K562 (cell line): Measurements from ENCODE around the gene TAF1D. TPM values are rescaled to one million over a fixed set of nuclear protein-coding genes. Genes with fewer than 3 reads are reported as not detected.

Experiments used
- CBX3 ChIP-seq, 2 experiments: IDR thresholded peaks; 1 replicate in 1 of 2; 2 replicates in 1 of 2; pipeline ENCODE4 v1.6.1; 2012; ENCODE audit warnings: inconsistent platforms in 2 of 2, low read length in 2 of 2, borderline replicate concordance in 1 of 2, control low read depth in 1 of 2
- CREBBP ChIP-seq: IDR thresholded peaks from one replicate; pipeline ENCODE4 v1.6.1; 2012; ENCODE audit warnings: low read depth, mild to moderate bottlenecking, control low read depth, inconsistent platforms, low read length
- TRIM24 ChIP-seq, 2 experiments: fragments of 450-650 bp; IDR thresholded peaks; 2 replicates each; pipeline ENCODE4 v1.6.1; 2016
- ZKSCAN8 ChIP-seq: fragments of 200-800 bp; sonication (Bioruptor generic); IDR thresholded peaks from 2 replicates; pipeline ENCODE4 v1.6.1; 2016; ENCODE audit warnings: missing genetic modification characterization, missing compliant biosample characterization
- ZNF639 ChIP-seq, 2 experiments: fragments of 200-800 bp in 1 of 2; sonication (Bioruptor generic) in 1 of 2; sonication (generic) in 1 of 2; formaldehyde crosslinking in 1 of 2; IDR thresholded peaks in 1 of 2; conservative IDR thresholded peaks in 1 of 2; 2 replicates each; pipeline versions ENCODE4 v1.5.0 to v1.6.1; 2016 to 2020; ENCODE audit warnings: missing compliant biosample characterization in 1 of 2, missing genetic modification characterization in 1 of 2, missing genetic modification reagents in 1 of 2
- polyA plus RNA-seq, 8 experiments: library from polyadenylated mRNA; depleted of rRNA in 4 of 8; stranded (reverse) in 5 of 8; unstranded in 3 of 8; fragments of >200 nt; fragmentation: Nextera tagmentation in 2 of 8; fragmentation: Illumina TruSeq in 1 of 8; extraction: Ambion mirVana in 2 of 8; extraction: Trizol in 1 of 8; gene quantifications; 2 replicates each; pipeline versions ENCODE4 v1.2.1 to v1.2.3, GENCODE V29; 2011 to 2014; ENCODE audit warnings: inconsistent platforms in 1 of 8, missing spikeins in 1 of 8
- total RNA-seq, 7 experiments: library from RNA; depleted of rRNA in 6 of 7; stranded (reverse); fragments of >200 nt in 6 of 7; fragmentation: Illumina TruSeq in 2 of 7; extraction: Trizol in 2 of 7; gene quantifications; 2 replicates each; pipeline versions ENCODE4 v1.2.1 to v1.2.3, GENCODE V29; 2011 to 2021; ENCODE audit warnings: low replicate concordance in 1 of 7
- TF ChIP-seq, protein P1 (sequence below): sonication (generic); formaldehyde crosslinking; IDR thresholded peaks from 2 replicates; pipeline ENCODE4 v1.8.1; 2023; ENCODE audit warnings: missing genetic modification reagents, mild to moderate bottlenecking, borderline replicate concordance

TAF1D gene
- total and polyA plus RNA-seq, 9 of the 15 experiments (the other 6 are each of a cell fraction or from before 2014, with no cell fraction given), result 122 to 347 (median 250) TPM

GRCh38 chr11:93710239-93710638 is 31.1 kb downstream of the TAF1D start (continued):
- TF ChIP-seq, protein P1, sequence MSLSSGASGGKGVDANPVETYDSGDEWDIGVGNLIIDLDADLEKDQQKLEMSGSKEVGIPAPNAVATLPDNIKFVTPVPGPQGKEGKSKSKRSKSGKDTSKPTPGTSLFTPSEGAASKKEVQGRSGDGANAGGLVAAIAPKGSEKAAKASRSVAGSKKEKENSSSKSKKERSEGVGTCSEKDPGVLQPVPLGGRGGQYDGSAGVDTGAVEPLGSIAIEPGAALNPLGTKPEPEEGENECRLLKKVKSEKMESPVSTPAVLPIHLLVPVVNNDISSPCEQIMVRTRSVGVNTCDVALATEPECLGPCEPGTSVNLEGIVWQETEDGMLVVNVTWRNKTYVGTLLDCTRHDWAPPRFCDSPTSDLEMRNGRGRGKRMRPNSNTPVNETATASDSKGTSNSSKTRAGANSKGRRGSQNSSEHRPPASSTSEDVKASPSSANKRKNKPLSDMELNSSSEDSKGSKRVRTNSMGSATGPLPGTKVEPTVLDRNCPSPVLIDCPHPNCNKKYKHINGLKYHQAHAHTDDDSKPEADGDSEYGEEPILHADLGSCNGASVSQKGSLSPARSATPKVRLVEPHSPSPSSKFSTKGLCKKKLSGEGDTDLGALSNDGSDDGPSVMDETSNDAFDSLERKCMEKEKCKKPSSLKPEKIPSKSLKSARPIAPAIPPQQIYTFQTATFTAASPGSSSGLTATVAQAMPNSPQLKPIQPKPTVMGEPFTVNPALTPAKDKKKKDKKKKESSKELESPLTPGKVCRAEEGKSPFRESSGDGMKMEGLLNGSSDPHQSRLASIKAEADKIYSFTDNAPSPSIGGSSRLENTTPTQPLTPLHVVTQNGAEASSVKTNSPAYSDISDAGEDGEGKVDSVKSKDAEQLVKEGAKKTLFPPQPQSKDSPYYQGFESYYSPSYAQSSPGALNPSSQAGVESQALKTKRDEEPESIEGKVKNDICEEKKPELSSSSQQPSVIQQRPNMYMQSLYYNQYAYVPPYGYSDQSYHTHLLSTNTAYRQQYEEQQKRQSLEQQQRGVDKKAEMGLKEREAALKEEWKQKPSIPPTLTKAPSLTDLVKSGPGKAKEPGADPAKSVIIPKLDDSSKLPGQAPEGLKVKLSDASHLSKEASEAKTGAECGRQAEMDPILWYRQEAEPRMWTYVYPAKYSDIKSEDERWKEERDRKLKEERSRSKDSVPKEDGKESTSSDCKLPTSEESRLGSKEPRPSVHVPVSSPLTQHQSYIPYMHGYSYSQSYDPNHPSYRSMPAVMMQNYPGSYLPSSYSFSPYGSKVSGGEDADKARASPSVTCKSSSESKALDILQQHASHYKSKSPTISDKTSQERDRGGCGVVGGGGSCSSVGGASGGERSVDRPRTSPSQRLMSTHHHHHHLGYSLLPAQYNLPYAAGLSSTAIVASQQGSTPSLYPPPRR (CRISPR knock-in tag), result no peak
- TF ChIP-seq CREBBP, result no peak
- TF ChIP-seq ZNF639 (CRISPR knock-in tag; conservative IDR thresholded peaks at IDR 0.05 in 1 of 2, IDR thresholded peaks at IDR 0.05 in 1 of 2), result no peak
- peak in 1 of 2 experiments; percentile 23; a peak in 1 of 4 replicates for TF ChIP-seq TRIM24 (IDR thresholded peaks at IDR 0.05)
- peak in 1 of 2 experiments; percentile 62; a peak in 1 of 3 replicates for TF ChIP-seq CBX3 (IDR thresholded peaks at IDR 0.05; ENCODE audit: borderline replicate concordance in 1 of 2, low read length in 2 of 2)
- no peak for TF ChIP-seq ZKSCAN8 (CRISPR knock-in tag)
- TF ChIP-seq, all 486 proteins: peak for 4
